Ureter (tissue), 1 donor: Measurements from ENCODE around the gene RNF4. TPM values are rescaled to one million over a fixed set of nuclear protein-coding genes. Genes with fewer than 3 reads are reported as not detected.
A peak's percentile ranks its signal among the peaks of the same experiment; 100 is the strongest.
"Not testable (repeated sequence)": the region's sequence is repeated elsewhere in the genome, so short reads cannot be mapped to it uniquely, and the experiment has no call there.

Experiments
- DNase-seq: peaks from one replicate; pipeline ENCODE4 v3.0.0-alpha.2; 2020; ENCODE audit warnings: low spot score
- total RNA-seq: library from RNA; stranded (reverse); gene quantifications from one replicate; pipeline ENCODE4 v1.2.4, GENCODE V29; 2023
- donor health status: DM: yes; HTN: yes; CAD: no.

Gene RNF4, protein sequence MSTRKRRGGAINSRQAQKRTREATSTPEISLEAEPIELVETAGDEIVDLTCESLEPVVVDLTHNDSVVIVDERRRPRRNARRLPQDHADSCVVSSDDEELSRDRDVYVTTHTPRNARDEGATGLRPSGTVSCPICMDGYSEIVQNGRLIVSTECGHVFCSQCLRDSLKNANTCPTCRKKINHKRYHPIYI
- 76.9 TPM for total RNA-seq

GRCh38 chr4:2468456-2469191, at the start of gene RNF4:
TSS of gene RNF4 (plus strand) at chr4:2469106. CDS start at chr4:2490494, 21,388 bp downstream.
- DNase-seq = peak; percentile 98

DNA sequence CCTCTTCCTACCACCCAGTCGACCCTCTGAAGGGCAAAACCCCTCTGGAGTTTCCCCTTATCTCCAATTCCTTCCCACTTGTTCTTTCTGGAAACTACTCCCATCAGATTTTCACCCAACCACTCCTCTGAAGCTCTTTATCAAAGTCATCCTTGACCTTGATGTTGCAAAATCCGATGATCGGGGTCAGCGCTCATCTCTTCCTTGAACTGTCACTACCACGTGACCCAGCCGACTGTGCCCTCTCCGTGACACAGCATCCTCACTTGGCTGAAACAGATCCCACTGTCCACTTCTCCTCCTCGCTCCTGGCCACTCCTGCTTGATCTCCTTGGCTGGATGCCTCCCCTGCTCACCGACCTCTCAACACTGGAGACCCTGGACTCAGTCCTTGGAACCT, 49.1 kb upstream of the RNF4 start:
- DNase-seq = no peak

GRCh38 chr4:2421928-2422327, 47.0 kb upstream of the RNF4 start:
- no peak for DNase-seq

DNA sequence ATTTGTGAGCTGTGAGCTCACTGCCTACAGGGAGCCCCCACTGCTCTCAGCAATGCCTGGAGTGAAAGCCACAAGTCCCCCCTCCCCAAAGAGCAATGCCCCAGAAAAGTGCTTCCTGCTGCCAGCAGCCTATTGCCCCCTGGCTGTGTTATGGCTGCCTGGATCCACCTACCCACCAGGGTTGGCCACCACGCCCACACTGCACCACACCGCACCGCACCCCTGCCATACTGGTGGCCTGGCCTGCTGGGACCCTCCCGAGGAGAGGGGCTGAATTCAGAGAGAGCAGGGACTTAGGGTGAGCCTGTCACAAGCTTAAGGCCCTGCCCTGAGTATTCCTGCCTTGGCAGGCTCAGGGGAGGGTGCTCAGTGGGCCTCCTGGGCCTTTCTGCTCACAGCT, 45.8 kb upstream of the RNF4 start:
- DNase-seq = no peak

DNA sequence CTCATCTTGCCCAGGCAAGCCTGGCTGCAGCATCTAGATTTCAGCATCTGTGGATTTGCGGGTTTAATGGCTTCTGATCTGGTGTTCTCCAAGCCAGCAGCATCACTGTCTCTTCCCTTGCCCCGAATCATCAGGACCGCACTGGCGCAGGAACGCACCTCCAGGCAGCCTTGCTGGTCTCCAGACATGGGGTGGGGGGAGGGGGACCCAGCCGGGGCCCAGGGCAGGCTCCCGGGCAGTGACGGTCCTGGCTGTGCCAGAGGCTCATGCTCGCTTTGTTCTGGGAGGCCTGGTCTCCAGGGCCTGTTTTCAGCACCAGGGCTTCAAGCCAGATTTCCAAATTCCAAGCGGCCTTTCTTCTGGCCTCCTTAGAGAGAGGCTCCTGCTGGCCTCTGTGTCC, 45.2 kb upstream of the RNF4 start:
- no peak for DNase-seq

- DNase-seq = no peak
Observed at GRCh38 chr4:2424581-2424980, 44.3 kb upstream of the RNF4 start.

DNA sequence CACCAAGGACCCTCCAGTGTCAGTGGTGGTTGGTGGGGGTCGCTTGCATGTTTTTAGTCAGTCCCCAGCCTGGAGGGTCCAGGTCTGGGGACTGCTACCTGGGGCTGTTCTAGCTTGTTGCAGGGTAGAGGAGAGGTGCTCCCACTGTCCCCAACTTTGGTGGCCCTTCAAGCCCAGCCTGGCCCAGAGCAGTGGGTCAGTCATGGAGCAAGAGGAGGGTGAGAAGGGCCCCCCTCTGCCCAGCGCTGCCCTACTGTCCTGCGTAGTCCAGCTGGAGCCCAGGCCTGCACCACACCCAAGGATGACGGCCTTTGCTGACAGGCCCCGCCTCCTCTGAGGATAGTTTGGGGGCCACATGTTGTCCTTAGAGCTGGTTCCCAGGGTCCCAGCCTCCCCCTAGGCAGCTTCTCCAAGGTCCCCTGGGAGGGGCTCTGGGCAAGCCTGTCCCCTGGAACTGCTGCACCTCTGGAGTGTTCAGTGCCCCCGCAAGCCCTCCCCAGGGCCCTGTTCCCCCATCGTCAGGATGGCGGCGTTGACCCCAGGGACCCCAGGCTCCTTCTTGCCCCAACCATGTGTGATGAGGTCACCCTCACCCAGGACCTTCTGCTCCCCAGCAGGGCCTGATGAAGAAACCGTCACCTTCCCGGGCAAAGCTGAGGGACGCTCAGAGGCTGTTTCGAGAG, 43.4 kb upstream of the RNF4 start:
- DNase-seq = no peak

- DNase-seq = no peak
Observed at GRCh38 chr4:2426069-2426397, 42.9 kb upstream of the RNF4 start.

DNA sequence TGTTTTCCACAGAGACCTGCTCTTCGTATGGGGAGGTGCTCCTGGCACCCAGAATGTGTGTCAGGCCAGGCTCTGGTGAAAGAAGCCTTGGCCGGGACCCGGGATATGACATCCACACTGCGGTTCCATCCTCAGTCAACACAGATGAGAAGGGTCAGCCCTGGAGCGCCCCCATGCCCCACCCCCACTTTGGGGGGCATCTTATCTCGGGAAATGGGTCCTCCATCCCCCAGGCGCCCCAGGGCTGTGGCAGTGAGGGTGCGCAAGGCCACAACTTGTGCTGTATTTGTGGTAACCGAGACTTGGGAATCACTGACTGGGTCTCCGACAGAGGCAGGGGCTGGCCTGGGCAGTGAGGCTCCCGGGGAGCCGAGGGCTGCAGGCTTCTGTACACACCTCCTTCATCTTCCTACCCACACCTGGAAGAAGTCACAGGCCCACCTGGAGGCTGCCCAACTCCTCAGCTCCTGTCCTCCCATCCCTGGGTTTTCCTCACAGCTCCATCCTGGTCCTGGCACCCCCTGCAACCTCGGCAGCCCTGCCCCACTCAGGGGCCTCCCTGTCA, 42.1 kb upstream of the RNF4 start:
- DNase-seq = no peak

DNA sequence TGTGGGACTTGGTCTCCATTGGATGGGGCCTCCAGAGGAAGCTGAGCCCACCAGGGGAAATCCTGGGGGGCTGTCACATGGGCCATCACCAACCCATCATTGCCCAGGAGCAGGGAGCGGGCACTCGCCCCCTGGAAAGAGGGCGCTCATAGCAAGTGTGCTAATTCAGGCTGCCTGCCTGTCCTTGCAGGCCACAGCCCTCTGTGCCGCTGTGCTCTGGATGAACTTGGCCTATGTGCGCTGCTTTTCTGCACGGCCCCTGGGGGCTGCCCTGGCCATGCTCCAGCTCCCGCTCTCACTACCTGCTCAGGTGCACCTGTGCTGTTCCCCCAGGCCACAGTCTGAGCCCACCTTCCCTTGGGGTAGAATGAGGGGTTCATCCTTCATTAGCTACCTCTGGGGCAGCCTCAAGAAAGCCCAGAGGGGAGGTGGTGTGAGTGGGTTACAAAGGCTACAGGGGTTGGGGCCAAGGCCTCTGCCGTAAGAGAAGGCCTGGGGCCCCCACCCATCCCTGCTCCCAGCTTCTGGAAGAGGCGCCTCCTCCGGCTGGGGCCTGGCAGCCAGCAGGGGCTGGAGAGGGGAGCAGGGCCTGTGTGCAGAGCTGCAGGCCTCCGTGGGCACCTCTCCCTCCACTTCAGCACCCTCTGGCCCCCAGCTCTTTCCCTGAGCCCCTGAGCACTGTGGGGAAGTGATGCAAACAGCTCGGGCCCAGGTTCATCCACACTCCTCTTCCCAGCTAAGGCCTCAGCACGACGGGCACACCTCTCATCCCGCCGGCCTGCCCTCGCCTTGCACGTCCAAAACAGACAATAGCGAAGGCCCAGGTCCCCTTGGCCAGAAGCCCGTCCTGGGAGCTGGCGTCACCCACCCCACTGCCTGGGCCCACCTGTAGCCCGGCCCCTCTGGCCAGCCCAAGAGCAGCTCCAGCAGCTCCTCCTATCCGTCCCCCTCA, 41.2 kb upstream of the RNF4 start:
- DNase-seq = no peak

DNA sequence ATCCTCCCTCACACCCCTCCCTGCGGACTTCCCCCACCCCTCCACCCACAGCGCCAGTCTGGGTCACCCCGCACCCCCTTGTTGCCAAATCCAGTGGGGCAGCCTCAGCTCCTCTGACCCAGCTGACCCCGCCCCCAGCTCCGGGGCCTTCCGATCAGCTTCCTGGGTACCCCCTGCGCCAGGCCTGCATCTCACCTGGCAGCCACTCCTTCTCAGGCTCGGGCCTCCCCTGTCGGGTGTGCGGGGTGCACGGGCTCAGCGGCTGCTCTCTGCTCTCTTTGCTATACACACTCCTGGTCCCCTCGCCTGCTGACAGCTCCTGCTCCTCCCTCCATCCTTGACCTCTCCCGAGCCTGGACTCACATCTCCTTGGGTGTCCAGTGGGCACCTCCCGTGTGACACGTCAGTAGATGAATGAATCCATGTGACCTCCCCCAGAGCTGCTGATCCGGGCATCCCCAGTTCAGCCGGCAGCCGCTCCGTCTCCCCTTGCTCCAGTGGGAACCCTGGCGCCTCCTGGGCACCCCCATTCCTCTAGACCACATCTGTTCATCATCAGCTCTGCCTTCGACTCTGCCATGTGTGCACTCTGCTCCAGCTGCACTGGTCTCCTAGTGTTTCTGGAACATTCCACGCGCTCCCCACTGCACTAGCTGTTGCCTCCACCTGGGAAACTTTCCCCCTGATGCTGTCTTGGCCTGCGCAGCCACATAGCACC, 40.3 kb upstream of the RNF4 start:
- DNase-seq = no peak

DNA sequence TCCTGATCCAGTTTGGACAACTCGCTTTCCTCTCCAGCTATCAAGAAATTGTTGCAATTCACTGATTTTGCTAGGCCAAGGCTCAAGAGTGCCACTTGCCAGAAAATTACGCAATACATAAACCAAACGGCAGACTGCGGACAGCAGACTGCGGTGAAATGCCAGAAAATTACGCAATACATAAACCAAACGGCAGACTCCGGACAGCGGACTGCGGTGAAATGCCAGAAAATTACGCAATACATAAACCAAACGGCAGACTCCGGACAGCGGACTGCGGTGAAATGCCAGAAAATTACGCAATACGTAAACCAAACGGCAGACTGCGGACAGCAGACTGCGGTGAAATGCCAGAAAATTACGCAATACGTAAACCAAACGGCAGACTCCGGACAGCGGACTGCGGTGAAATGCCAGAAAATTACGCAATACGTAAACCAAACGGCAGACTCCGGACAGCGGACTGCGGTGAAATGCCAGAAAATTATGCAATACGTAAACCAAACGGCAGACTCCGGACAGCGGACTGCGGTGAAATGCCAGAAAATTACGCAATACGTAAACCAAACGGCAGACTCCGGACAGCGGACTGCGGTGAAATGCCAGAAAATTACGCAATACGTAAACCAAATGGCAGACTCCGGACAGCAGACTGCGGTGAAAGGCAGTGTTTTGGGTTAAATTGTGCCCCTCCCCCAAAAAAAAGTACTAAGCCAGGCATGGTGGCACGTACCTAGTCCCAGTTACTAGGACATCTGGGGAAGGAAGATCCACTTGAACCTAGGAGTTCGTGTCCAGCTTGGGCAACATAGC, 38.8 kb upstream of the RNF4 start:
- DNase-seq = not testable (repeated sequence)

DNA sequence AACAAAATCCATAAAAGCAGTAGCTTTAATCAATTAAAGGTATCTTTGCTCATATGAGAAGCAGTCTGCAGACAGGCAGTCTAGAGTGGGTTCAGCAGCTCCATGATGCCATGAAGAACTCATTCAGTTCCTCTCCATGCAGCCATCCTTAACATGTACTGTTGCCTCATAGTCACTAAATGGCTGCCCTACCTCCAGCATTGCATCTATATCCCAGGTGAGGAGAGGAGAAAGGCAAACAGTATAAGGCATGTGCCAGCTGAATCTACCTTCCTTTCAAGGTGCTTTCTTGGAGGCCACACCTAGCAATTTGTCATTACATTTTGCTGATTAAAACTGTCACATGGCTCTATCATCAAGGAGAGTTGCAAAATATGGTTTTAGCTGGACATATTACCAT, 36.9 kb upstream of the RNF4 start:
- DNase-seq = no peak

GRCh38 chr4:2432991-2433530, 35.8 kb upstream of the RNF4 start:
- DNase-seq = no peak

- no peak for DNase-seq
Observed at GRCh38 chr4:2433609-2434350, 35.1 kb upstream of the RNF4 start.

- no peak for DNase-seq
Observed at GRCh38 chr4:2434420-2434819, 34.5 kb upstream of the RNF4 start.

DNA sequence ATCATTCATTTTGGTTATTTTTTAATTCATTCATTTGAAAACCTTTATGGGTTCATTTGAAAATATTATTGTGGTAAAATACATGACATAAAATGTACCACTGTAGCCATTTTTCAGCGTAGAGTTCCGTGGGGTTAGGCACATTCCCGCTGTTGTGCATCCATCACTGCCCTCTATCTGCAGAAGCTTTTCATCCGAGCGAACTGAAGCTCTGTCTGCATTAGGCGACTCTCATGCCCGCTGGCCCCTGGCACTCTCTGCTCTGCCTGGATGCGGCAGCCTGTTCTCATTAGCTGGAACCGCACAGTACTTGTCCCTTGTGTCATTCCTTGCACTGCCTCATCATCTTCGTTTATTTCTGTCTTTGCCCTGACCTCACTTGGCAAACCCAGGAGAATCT, 32.6 kb upstream of the RNF4 start:
- DNase-seq = no peak

DNA sequence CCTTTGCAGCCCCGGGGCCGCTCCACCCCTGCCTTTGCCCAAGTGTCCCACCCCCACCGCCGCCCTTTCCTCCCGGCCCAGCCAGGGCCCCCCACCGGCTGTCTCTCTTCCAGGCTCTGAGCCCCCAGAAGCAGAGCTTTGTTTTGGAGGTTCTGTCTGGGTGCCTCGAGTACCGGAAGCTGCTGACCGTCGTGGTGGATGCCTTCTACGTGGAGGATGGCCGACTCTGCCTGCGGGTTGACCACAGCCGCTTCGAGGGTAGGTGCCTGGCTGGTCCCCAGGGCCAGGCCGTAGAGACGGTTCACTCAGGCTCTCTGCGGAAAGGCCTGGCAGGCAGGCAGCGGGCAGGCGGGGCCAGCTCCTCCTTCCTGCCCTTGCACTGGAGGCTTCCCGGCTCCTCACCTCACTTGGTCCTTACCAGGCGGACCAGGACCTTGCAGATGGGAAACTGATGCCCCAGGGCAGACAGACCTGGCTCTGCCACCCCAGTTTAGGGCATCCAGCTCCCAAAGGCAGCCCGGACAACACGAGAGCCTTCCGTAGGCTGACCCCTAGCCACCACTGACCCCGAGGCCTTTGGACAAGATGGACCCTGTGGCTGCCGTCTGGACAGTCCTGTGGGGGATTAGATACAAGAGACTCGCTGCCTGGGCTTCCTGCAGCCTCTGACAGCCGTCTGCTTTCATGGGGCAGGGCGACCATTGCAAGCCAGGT, 32.0 kb upstream of the RNF4 start:
- DNase-seq = no peak
